GM10847 (cell line): ENCODE results near the gene KDM5A.

Experiments
- POLR2A ChIP-seq: IDR thresholded peaks from 2 replicates; pipeline ENCODE4 v1.6.1; 2011; ENCODE audit not compliant: insufficient read length; ENCODE audit errors: extremely low read depth

The KDM5A gene

GRCh38 chr12:286531-287300 lies 102.4 kb downstream of the KDM5A start:
- TF ChIP-seq POLR2A: no peak

GRCh38 chr12:278046-278445 lies 111.1 kb downstream of the KDM5A start:
- TF ChIP-seq POLR2A: no peak

GRCh38 chr12:275812-276211 lies 113.3 kb downstream of the KDM5A start:
- TF ChIP-seq POLR2A: no peak

- TF ChIP-seq POLR2A: no peak
Observed at GRCh38 chr12:273382-273781, 115.7 kb downstream of the KDM5A start.

GRCh38 chr12:272942-273341 lies 116.2 kb downstream of the KDM5A start:
- TF ChIP-seq POLR2A: no peak

- no peak for TF ChIP-seq POLR2A
Observed at GRCh38 chr12:271161-271560, 118.0 kb downstream of the KDM5A start.

GRCh38 chr12:269191-269590 lies 119.9 kb downstream of the KDM5A start:
- TF ChIP-seq POLR2A: no peak

- TF ChIP-seq POLR2A: no peak
Observed at GRCh38 chr12:268483-268840, 120.7 kb downstream of the KDM5A start.

GRCh38 chr12:267581-268482 lies 121.3 kb downstream of the KDM5A start:
- no peak for TF ChIP-seq POLR2A

GRCh38 chr12:265096-265495 lies 124.0 kb downstream of the KDM5A start:
- TF ChIP-seq POLR2A: no peak

GRCh38 chr12:264269-264668 lies 124.9 kb downstream of the KDM5A start:
- no peak for TF ChIP-seq POLR2A

GRCh38 chr12:263574-263973 lies 125.5 kb downstream of the KDM5A start:
- no peak for TF ChIP-seq POLR2A

- TF ChIP-seq POLR2A: no peak
Observed at GRCh38 chr12:262817-263216, 126.3 kb downstream of the KDM5A start, which contains the start of gene SLC6A13. Gene SLC6A13, minus strand, starts transcription at chr12:262836. Its CDS starts 2,784 bp downstream, at chr12:260052.

GRCh38 chr12:262113-262512 lies 127.0 kb downstream of the KDM5A start:
- TF ChIP-seq POLR2A: no peak

- TF ChIP-seq POLR2A: no peak
Observed at GRCh38 chr12:257521-258321, 131.4 kb downstream of the KDM5A start.
